GM21825 (cell line): ENCODE measurements around the gene ADSS2.
"Not testable (repeated sequence)": the region's sequence is repeated elsewhere in the genome, so short reads cannot be mapped to it uniquely, and the experiment has no call there.

Experiments used
- ATAC-seq: cut with Tn5 transposase; IDR thresholded peaks from one replicate; pipeline ENCODE4 v1.9.1; 2021; ENCODE audit warnings: mild to moderate bottlenecking, moderate library complexity; ENCODE audit not compliant: unreplicated experiment

Gene ADSS2

GRCh38 chr1:244400974-244401373 is 50.7 kb downstream of the ADSS2 start:
- ATAC-seq = no peak

- no peak for ATAC-seq
Measured at GRCh38 chr1:244397131-244397530, 54.6 kb downstream of the ADSS2 start.

GRCh38 chr1:244395965-244396364 is 55.7 kb downstream of the ADSS2 start:
- no peak for ATAC-seq

GRCh38 chr1:244394826-244395765 is 56.6 kb downstream of the ADSS2 start:
- ATAC-seq = no peak

- no peak for ATAC-seq
Measured at GRCh38 chr1:244394346-244394745, 57.4 kb downstream of the ADSS2 start.

- no peak for ATAC-seq
Measured at GRCh38 chr1:244393604-244394176, 58.0 kb downstream of the ADSS2 start.

- ATAC-seq = no peak
Measured at GRCh38 chr1:244391761-244392160, 59.9 kb downstream of the ADSS2 start.

GRCh38 chr1:244388961-244389360 is 62.7 kb downstream of the ADSS2 start:
- ATAC-seq = no peak

GRCh38 chr1:244387415-244387814 is 64.3 kb downstream of the ADSS2 start:
- ATAC-seq = no peak

GRCh38 chr1:244386595-244386994 is 65.1 kb downstream of the ADSS2 start:
- no peak for ATAC-seq

GRCh38 chr1:244384066-244384465 is 67.6 kb downstream of the ADSS2 start:
- no peak for ATAC-seq

GRCh38 chr1:244383278-244383884 is 68.3 kb downstream of the ADSS2 start:
- ATAC-seq = no peak

- ATAC-seq = no peak
Measured at GRCh38 chr1:244381878-244382565, 69.7 kb downstream of the ADSS2 start.

- ATAC-seq = no peak
Measured at GRCh38 chr1:244376126-244376525, 75.6 kb downstream of the ADSS2 start.

- no peak for ATAC-seq
Measured at GRCh38 chr1:244375051-244375450, 76.7 kb downstream of the ADSS2 start.

- ATAC-seq = not testable (repeated sequence)
Measured at GRCh38 chr1:244374484-244374883, 77.2 kb downstream of the ADSS2 start.

GRCh38 chr1:244371242-244372141 is 80.2 kb downstream of the ADSS2 start:
- no peak for ATAC-seq

GRCh38 chr1:244370060-244370637 is 81.6 kb downstream of the ADSS2 start:
- ATAC-seq = no peak

GRCh38 chr1:244369256-244370057 is 82.3 kb downstream of the ADSS2 start:
- ATAC-seq = no peak
